Body of pancreas (tissue), 4 donors: Measurements from ENCODE around the gene TMA7B.

Experiments
- POLR2A ChIP-seq, 3 donors: fragments of 450-650 bp; IDR thresholded peaks; one replicate each; pipeline ENCODE4 v1.6.1; 2016; ENCODE audit warnings: antibody characterized with exemption in 3 of 3, mild to moderate bottlenecking in 2 of 3
- TF ChIP-seq, protein P1 (sequence below), 7 experiments: fragments of 450-650 bp in 4 of 7; fragments of 200-600 bp in 3 of 7; sonication (generic) in 3 of 7; IDR thresholded peaks; one replicate each; pipeline ENCODE4 v1.5.1; 2016 to 2019; ENCODE audit warnings: antibody characterized with exemption in 7 of 7

DNA sequence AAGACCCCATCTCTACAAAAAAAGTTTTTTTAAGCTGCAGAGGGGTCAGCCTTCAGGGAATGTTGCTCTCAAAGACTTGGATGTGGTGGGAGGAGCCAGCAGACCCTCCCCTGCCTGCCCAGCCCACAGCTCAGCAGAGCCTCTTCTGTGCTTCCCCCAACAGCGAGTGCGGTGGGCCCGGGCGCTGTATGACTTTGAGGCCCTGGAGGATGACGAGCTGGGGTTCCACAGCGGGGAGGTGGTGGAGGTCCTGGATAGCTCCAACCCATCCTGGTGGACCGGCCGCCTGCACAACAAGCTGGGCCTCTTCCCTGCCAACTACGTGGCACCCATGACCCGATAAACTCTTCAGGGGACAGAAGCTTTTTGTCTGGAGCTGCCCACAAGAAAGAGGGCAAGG, 10.5 kb downstream of the TMA7B start:
- TF ChIP-seq, protein P1, sequence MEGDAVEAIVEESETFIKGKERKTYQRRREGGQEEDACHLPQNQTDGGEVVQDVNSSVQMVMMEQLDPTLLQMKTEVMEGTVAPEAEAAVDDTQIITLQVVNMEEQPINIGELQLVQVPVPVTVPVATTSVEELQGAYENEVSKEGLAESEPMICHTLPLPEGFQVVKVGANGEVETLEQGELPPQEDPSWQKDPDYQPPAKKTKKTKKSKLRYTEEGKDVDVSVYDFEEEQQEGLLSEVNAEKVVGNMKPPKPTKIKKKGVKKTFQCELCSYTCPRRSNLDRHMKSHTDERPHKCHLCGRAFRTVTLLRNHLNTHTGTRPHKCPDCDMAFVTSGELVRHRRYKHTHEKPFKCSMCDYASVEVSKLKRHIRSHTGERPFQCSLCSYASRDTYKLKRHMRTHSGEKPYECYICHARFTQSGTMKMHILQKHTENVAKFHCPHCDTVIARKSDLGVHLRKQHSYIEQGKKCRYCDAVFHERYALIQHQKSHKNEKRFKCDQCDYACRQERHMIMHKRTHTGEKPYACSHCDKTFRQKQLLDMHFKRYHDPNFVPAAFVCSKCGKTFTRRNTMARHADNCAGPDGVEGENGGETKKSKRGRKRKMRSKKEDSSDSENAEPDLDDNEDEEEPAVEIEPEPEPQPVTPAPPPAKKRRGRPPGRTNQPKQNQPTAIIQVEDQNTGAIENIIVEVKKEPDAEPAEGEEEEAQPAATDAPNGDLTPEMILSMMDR (IDR thresholded peaks at IDR 0.05) = no peak
- TF ChIP-seq POLR2A (IDR thresholded peaks at IDR 0.05) = no peak
